Measurements from ENCODE around the gene WDR59.

- no peak for TF ChIP-seq TAF7 (tag; IDR thresholded peaks at IDR 0.05)
- no peak for TF ChIP-seq SIN3B (IDR thresholded peaks at IDR 0.05; ENCODE audit: low read depth)
- no peak for TF ChIP-seq POLR2A (conservative IDR thresholded peaks at IDR 0.05)
- no peak for TF ChIP-seq GABPA (tag; conservative IDR thresholded peaks at IDR 0.05; ENCODE audit: low read depth)
- no peak for TF ChIP-seq NFIX (CRISPR knock-in tag; IDR thresholded peaks at IDR 0.05; ENCODE audit: low read depth)
- TF ChIP-seq NR2F6 (CRISPR knock-in tag; IDR thresholded peaks at IDR 0.05) = no peak
Observed at GRCh38 chr16:74850027-74850426, 134.9 kb downstream of the WDR59 start.
